ENCODE measurements around the gene RBM33. TPM values are rescaled to one million over a fixed set of nuclear protein-coding genes. Genes with fewer than 3 reads are reported as not detected.

Gene RBM33
- polyA plus RNA-seq, 3 donors = 31.9 to 48.2 (median 44.6) TPM

- no peak for DNase-seq
Observed at GRCh38 chr7:155739538-155740143, 95.2 kb downstream of the RBM33 start.

DNA sequence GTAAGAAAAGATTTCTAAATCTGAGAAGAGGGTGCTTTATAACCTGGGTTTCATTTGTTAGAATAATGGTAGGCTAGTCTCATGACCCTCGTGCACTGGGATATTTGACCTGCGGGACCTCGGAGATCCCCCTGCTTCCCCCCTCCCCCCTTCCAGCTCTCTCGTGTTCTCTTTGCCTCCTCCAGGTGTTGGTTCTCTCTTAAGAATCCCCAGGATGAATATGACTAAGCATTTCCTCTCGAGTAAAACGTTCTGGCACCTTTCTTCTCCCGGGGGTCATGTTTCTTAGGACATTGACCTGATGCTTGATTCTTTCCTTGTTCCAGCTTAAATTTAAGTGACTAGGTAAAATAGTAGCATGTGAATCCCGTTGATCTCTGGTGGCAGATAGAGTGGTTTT lies 96.6 kb downstream of the RBM33 start:
- no peak for DNase-seq

DNA sequence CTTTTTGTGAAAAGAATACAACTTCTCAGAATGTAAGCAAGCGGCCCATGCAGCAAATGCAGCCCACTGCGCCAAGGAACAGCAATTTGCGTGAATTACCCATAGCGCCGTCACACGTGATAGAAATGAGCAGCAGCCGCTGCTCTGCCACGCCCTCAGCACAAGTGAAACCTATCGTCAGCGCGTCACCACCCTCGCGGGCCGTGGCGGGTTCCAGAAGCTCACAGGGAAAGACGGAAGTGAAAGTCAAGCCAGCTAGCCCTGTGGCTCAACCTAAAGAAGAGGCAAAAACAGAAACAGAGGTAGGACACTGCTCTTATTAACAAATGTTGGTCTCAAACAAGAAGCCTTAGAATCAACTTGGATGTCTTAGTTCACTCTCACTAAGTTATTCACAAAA lies 97.3 kb downstream of the RBM33 start:
- no peak for DNase-seq

- DNase-seq = no peak
Observed at GRCh38 chr7:155743177-155743576, 98.7 kb downstream of the RBM33 start.

- no peak for DNase-seq
Observed at GRCh38 chr7:155744971-155745683, 100.7 kb downstream of the RBM33 start.

GRCh38 chr7:155745737-155746136 lies 101.3 kb downstream of the RBM33 start:
- no peak for DNase-seq

- DNase-seq = no peak
Observed at GRCh38 chr7:155746188-155746587, 101.7 kb downstream of the RBM33 start.

GRCh38 chr7:155747209-155747608 lies 102.7 kb downstream of the RBM33 start:
- DNase-seq = no peak

DNA sequence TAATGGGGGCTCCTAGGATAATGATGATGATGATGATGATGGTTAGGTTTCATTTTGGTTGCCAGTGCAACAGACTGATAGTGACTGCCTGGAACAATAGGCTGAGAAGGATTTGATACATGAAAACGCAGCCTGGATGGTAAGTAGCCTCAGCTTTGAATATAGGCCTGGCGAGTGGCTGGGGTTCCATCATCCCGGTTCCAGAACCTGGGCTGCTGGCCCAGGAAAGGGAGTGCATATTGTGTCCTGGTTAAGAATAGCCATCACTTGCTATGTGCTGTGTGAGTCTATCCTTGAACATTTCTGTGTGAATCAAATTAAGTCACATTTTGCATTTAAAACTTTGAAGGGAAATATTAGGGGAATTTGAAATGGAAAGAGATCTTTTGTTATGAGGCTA lies 105.1 kb downstream of the RBM33 start:
- no peak for DNase-seq

- DNase-seq = no peak
Observed at GRCh38 chr7:155750255-155751125, 106.0 kb downstream of the RBM33 start.

- no peak for DNase-seq
Observed at GRCh38 chr7:155751409-155751808, 106.9 kb downstream of the RBM33 start.

DNA sequence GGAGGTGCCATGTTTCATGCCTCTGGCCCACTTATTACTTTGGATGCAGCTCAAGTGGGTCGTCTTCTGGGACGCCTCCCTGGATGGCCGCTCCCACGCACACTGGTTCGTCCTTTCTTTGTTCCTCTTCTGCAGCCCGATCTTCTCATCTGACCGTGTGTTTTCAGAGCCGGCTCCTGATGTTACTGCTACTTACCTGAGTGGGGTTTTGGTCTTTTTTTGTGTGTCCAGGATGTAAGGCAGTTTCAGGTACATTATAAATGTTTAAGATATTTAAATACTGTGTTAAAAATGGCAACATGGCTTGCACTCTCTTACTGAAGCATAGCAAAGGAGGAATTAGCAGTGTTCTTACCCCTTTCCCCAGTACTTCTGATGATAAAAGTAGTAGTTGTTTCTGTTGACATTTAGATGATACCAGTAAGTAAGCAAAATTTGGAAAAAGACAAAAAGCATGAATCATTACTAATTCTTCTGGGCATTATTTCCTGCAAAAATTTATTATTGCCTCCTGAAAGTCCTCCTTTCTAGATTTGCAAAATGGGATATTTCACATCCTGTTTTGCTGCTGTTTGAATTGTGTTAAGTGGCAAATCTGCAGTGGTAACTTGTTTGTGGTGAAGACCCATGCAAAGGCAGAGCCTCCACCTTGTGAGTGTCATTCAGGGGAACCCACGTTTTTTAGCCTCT lies 108.4 kb downstream of the RBM33 start:
- no peak for DNase-seq

DNA sequence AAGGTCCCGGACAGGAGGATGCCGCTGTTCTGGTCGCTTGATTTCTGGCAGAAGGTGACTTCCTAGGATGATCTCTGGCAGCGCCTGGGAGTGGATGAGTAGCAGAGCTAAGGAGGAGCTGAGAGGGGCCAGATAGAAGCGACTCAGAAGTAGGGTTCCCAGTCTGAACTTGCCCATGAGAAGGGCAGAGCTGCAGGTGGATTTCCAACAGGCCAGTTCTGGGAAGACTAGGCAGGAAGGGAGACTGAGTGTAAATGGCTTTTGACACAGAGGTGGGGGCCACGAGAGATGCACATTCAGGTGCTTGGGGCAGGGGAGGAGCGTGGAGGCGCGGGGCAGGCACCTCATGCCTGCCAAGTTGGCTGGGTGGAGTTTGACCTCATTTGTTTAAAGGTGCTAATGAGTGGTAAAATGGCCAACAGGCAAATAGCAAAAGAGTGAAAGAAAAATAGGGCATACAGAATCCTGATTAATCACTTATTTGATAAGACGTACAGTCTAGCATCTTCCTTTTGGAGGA lies 109.0 kb downstream of the RBM33 start:
- DNase-seq = no peak

DNA sequence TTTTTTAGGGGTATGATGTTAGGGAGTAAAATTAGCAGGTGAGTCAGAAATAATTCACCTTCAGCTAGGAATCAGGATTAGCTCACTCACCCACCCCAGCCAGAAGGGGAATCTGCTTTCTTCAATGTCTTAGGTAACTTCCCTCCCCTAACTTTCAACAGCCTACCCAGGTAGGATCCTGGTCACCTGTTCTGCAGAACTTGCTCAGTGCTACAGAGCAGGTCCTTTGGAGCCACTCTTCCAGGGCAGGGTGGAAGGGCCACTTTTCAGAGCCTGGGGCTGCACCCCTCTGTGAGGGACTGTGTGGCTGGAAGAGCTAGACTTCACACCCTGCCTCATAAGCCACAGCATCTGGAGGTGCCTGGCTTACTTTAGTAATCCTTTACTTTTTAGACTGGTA lies 109.7 kb downstream of the RBM33 start:
- no peak for DNase-seq

GRCh38 chr7:155755026-155755425 lies 110.6 kb downstream of the RBM33 start:
- no peak for DNase-seq

DNA sequence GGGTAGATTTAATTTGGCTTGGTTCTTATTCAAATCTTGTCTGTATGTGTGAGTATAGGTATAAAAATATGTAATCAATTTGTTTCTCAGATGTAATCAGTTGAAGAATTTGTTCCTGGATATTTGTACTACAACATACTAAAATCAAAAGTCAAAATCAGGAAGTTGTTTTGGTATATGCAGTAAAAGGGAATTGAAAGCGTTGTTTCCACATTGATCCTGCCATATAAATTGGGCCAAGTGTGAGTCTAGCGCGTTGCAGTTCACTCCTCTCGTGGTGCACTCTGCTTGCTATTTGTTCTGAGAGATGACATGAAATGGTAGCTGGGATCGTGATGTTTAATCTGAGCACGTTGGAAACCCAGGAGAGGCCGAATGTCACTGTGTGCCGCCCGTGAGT lies 111.9 kb downstream of the RBM33 start:
- DNase-seq = no peak

- no peak for DNase-seq
Observed at GRCh38 chr7:155758348-155758747, 113.9 kb downstream of the RBM33 start.

- DNase-seq = no peak
Observed at GRCh38 chr7:155759740-155760430, 115.4 kb downstream of the RBM33 start.

- no peak for DNase-seq
Observed at GRCh38 chr7:155761162-155761561, 116.7 kb downstream of the RBM33 start.

GRCh38 chr7:155762036-155762435 lies 117.6 kb downstream of the RBM33 start:
- DNase-seq = no peak

- DNase-seq = no peak
Observed at GRCh38 chr7:155762655-155763054, 118.2 kb downstream of the RBM33 start.
